GM19193 (cell line): ENCODE results near the gene NECAB3.

Source experiments
- POLR2A ChIP-seq: IDR thresholded peaks from 4 replicates; pipeline ENCODE4 v1.6.1; 2011; ENCODE audit not compliant: insufficient read depth, insufficient read length; ENCODE audit errors: extremely low read depth

The NECAB3 gene

GRCh38 chr20:33703498-33704137, 29.4 kb upstream of the NECAB3 start:
- TF ChIP-seq POLR2A, result no peak

GRCh38 chr20:33702861-33703260, 28.6 kb upstream of the NECAB3 start:
- no peak for TF ChIP-seq POLR2A

- TF ChIP-seq POLR2A, result no peak
Measured at GRCh38 chr20:33701629-33702450, 27.6 kb upstream of the NECAB3 start.

- no peak for TF ChIP-seq POLR2A
Measured at GRCh38 chr20:33697129-33697528, 22.9 kb upstream of the NECAB3 start.

- no peak for TF ChIP-seq POLR2A
Measured at GRCh38 chr20:33696448-33696847, 22.2 kb upstream of the NECAB3 start.

GRCh38 chr20:33694639-33695012, 20.4 kb upstream of the NECAB3 start:
- no peak for TF ChIP-seq POLR2A

- TF ChIP-seq POLR2A, result no peak
Measured at GRCh38 chr20:33693741-33694638, 19.8 kb upstream of the NECAB3 start.

GRCh38 chr20:33693289-33693688, 19.1 kb upstream of the NECAB3 start:
- no peak for TF ChIP-seq POLR2A

- TF ChIP-seq POLR2A, result no peak
Measured at GRCh38 chr20:33689973-33690372, 15.7 kb upstream of the NECAB3 start.

GRCh38 chr20:33689493-33689892, 15.3 kb upstream of the NECAB3 start:
- TF ChIP-seq POLR2A, result no peak

GRCh38 chr20:33688938-33689424, 14.8 kb upstream of the NECAB3 start:
- no peak for TF ChIP-seq POLR2A

GRCh38 chr20:33687993-33688937, 14.0 kb upstream of the NECAB3 start:
- TF ChIP-seq POLR2A, result no peak

GRCh38 chr20:33687370-33687915, 13.2 kb upstream of the NECAB3 start:
- TF ChIP-seq POLR2A, result no peak

GRCh38 chr20:33686984-33687366, 12.7 kb upstream of the NECAB3 start:
- TF ChIP-seq POLR2A, result no peak
